ENCODE measurements around the gene HMGN2.

HMGN2 gene

GRCh38 chr1:26472320-26472900 is at the start of gene HMGN2:
HMGN2 (plus strand) TSS chr1:26472440; CDS start chr1:26472613, 173 bp downstream.
- DNase-seq = peak; percentile 97

DNA sequence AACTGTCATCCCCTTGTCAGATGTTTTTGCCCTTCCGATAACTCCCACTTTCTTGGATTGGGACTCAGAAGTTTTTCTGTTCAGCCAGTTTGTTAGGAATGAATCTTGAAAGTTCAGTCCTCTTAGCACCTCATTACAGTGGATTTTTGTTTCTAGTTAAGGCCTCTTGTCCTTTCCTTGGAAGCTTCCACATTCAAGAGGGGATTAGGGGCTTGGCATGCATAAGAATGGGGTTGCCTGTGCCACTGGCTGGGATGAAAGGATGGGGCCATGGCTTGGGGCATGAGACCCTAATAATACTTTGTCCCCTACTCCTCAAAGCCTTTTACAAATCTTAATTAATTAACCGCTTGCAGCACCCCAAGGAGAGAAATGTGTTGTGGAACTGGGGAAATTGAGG is 42.5 kb upstream of the HMGN2 start:
- DNase-seq = no peak

DNA sequence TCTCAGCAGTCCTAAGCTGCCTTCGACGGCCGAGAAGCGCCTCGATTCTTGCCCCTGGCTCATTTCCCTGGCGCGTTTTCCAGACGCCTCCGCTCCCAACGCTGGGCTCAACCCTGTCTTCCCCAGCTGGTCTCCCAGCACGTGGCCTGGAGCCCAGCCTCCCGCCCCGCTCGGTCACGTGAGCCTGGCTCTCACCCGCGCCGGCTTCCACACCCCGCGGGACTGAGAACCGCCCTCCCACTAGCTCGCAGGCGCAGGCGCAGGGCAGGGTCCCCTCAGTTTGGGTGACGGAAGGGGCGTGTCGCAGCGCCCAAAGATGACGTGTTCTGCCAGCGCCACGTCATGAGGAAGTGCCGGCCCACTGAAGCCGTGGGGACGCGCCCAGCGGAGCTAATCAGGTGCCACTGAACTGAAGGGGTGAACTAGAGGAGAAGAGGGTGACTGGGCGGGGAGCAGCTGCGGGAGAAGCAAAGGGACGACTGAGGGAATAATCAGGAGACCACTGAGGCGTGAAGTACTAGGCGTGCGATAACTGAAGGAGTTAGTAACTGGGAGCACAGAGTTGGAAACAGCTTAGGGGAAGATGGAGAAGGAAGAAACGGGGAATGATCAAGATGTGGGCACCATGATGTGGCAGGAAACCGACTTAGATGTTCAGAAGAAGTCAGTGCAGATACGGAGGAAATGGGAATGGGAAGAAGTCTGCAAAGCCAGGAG is 40.1 kb upstream of the HMGN2 start, which contains the start of gene DHDDS:
Gene DHDDS (plus strand): TSS at position 343 of the 717 bp plus-strand sequence. CDS start 625 bp downstream, outside the sequence.
- DNase-seq = peak; percentile 100

- DNase-seq = no peak
These were observed 39.4 kb upstream of the HMGN2 start for GRCh38 chr1:26432793-26433192.

- no peak for DNase-seq
These were observed 38.0 kb upstream of the HMGN2 start for GRCh38 chr1:26434161-26434752.

GRCh38 chr1:26438041-26438440 is 34.2 kb upstream of the HMGN2 start:
- no peak for DNase-seq

- DNase-seq = no peak
These were observed 32.0 kb upstream of the HMGN2 start for GRCh38 chr1:26440259-26440658.

GRCh38 chr1:26449868-26450267 is 22.4 kb upstream of the HMGN2 start:
- DNase-seq = no peak

- DNase-seq = no peak
These were observed 21.3 kb upstream of the HMGN2 start for GRCh38 chr1:26450908-26451307.

DNA sequence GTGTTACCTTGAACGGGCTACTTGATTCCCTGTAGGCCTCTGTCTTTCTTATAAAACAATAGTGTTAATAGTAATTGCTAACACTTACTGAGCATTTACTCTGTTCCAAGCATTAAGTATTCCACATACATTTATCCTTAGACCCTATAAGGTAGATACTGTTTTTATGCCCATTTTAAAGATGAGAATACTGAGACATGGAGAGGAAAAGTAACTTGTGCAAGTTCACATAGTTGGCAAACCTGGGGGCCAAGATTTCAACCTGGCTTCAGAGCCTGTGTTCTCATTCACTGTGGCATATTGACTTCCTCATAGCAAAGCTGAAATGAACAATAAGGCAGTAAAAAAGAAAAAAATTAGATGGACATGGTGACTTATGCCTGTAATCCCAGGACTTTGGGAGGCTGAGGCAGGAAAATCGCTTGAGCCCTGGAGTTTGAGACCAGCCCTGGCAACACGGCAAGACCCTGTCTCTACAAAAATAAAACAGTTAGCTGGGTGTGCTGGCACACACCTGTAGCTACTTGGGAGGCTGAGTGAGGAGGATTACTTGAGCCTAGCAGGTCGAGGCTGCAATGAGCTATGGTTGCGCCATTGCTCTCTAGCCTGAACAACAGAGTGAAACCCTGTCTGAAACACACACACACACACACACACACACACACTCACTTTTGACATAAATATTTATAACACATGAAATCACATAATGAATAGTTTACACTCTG is 19.6 kb upstream of the HMGN2 start:
- no peak for DNase-seq

DNA sequence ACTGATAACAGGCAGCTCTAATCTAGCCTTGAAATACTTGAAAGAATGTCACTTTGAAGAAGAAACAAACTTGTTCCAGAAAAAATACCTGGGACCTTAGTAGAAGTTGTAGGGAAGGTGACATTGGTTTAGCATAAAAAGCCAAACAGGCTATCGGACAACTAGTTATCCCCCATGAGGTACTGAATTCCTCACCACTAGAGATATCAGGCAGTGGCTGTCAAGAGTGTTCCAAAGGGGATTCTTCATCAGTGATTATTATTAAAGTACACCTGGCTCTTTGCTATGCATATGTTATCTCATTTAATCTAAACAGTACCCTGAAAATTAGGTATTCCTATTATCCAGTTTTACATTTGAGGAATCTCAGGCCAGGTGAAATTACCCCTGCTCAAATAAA is 13.1 kb upstream of the HMGN2 start:
- no peak for DNase-seq

DNA sequence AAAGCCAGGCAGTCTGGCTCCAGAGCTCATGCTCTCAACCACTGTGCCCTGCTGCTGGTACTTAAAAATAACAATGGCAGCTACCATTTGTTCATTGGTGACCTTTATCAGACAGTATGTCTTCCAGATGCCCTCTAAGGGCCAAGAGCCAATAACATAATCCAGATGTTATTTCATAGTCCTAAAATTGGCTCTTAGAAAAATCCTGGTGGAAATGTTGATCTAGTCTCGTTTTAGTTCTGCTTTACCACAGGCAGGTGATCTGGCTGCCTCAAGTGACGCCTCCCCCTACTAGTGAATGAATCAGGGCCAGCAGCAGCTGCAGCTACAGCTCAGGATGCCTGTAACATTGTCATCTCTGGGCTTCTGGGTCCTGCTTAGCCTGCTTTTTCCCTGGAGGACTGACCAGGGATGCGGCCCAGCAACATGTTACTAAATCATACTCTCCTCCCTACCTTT is 12.6 kb upstream of the HMGN2 start:
- no peak for DNase-seq

- DNase-seq = no peak
These were observed 3.3 kb upstream of the HMGN2 start for GRCh38 chr1:26468911-26469310.

DNA sequence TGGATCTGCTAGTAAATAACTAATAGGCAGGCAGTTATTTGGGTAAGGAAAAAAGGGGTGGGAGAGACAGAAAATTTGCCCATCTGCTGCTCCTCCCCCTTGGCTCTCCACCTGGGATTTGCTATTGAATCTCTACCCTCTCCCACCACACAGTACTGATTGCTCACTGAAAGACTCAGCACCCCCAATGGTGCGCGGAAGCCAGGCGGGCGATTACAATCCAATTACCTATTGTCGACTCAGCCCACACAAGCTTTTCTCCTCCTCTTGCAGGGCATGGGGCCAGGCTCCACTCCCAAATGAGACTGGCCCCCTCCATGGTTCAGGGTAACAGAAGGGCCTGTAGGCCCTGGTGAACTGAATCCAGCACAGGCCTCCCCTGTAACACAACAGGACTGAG is 2.7 kb upstream of the HMGN2 start:
- DNase-seq = no peak

GRCh38 chr1:26470878-26471497 is 1.3 kb upstream of the HMGN2 start:
- DNase-seq = peak; percentile 27

DNA sequence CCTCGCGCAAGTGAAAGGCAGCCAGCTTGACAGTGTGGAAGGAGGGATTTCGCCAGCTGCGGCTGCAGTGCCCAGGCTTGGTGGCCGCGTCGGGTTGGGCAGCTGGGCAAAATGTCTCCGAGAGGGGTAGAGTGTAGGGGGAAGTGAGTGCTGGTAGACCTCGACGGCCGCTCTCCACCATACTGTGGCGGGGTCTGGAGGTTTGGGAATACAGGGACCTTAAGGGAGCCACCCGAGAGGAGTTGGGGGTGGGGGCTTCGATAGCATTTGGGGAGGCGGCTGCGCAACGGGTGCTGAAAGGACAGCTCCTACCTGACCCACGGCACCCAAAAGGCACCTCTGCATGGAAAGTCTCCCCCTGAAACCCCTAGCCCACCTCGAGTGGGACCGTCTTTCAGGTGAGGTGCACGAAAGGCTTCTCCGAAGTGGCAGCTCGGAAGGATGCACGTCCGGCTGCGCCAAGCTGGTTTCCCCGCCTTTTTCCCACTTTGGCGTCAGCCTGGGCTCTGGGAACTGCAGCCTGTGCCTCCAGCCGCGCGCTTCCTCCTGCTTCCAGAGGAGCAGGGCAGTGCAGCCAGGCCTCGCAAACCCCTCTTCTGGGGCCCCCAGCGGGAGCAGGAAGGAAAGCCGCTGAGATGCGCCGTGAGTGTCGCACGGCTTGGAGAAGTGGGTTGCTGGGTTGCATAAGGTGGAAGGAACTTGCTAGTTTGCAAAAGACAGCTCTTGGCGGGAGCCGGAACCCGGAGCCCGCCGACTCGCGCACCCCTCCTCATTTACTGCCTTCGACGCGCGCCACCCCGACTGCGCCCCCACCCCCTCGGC is 531 bp upstream of the HMGN2 start:
- DNase-seq = peak; percentile 61

GRCh38 chr1:26472901-26473845 is 933 bp downstream of the HMGN2 start:
- DNase-seq = peak; percentile 99

DNA sequence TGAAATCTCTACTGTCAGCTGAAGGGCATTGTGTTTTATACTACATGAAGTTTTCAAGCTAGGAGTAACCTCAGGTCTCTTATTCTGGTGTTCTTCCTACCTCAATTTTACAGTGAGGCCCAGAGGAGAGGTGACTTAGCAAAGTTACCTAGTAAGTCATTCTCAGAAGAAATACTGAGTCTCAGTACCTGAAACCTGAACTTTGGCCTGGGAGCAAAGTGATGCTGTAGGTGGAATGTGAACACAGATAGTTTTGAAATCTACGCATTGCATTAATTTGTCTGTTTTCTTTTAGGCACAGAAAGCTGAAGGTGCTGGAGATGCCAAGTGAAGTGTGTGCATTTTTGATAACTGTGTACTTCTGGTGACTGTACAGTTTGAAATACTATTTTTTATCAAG is 2.6 kb downstream of the HMGN2 start:
- DNase-seq = no peak

- DNase-seq = no peak
These were observed 3.7 kb downstream of the HMGN2 start for GRCh38 chr1:26475989-26476388.

- no peak for DNase-seq
These were observed 4.7 kb downstream of the HMGN2 start for GRCh38 chr1:26476958-26477357.
